ENCODE measurements around the gene LDAH.

DNA sequence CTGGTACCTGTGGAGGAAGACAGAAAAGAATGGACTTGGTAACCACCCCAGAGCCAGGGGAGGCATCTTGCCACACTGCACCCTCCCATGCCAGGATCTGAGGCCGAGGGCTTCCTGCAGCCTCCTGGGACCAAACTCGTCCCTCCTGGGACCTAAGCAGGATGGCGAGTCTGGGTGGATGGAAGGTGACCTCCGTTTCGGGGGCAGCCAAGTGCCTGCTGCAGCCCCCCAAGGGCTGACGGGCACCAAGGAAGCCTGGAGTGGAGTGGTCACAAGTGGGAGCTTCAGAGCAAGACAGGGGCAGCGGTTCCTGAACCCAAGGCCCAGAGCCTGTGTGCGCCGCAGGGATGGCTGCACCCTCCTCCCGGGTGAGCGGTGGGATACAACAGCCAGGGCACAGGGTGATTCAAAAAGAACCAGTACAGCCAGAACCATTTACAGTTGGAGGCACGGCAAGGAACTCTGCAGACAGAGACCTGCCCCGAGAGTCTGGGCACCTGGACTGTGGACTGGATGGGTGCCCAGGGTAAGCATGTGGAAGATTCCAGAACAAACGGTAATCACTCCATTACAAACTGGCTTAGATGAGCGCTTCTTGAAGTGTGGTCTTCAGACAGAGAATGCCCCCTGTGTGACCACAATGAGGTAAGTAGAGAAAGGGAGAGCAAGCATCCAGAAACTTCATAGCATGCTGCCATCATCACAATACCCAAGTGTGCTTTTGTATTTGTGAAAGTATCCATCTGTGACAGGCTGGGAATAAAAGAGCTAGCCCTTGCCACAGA lies 184.1 kb downstream of the LDAH start:
- TF ChIP-seq ZFP3 (CRISPR knock-in tag; IDR thresholded peaks at IDR 0.05) (no peak), ARNTL (CRISPR knock-in tag; IDR thresholded peaks at IDR 0.05; ENCODE audit: borderline replicate concordance, low read depth) (no peak), ZFP30 (CRISPR knock-in tag; IDR thresholded peaks at IDR 0.05) (no peak), TCF4 (CRISPR knock-in tag; IDR thresholded peaks at IDR 0.05; ENCODE audit: borderline replicate concordance) (no peak)

Measured in SK-N-SH treated with all-trans-retinoic acid at 6 μM for 48 hours (cell line).